Stimulated activated CD4-positive, alpha-beta T cell treated with anti-CD3 and anti-CD28 coated beads, Interleukin-2, amount 100 ng/mL, for 4 hours (primary cell): ENCODE results near the gene RTN4R.

Experiments
- DNase-seq: peaks from one replicate; pipeline ENCODE4 v3.0.0-alpha.2; 2020; ENCODE audit warnings: low read depth

The RTN4R gene

DNA sequence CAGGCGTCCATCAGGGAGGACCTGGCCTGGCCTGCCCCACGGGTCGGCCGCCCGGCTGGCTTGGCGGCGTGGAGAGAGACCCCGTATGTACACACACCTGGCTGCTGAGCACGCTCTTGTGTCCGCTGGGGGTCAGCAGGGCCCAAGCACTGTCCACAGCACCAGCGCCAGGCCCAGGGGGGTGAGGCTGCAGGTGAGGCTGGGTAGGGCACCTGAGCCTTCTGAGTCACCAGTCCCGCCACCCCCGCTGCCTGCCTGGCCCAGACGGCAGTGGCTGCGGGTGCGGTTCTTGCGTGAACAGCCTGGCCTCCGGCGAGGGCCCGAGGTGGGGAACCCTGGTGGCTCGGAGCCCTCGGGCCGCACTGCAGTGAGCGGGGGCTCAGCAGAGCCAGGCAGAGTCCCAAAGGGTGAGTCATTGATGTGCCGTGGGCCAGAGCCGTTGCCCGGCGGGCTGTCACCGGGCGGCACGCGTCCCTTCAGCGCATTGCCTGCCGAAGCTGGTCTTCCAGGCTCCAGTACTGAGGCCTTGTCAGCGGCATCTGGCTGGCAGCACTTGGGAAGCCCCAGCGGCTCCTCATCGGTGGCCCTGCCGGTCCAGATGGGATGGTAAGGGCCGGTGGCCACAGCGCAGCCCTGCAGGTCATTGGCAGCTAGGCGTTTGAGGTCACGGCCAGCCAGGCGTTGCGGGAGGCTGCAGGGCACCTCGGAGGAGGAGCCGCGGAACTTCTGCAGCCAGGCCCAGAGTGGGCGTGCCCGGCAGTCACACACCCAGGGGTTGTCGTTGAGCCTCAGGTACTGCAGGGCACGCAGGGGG, 26.3 kb downstream of the RTN4R start:
- DNase-seq, result no peak

DNA sequence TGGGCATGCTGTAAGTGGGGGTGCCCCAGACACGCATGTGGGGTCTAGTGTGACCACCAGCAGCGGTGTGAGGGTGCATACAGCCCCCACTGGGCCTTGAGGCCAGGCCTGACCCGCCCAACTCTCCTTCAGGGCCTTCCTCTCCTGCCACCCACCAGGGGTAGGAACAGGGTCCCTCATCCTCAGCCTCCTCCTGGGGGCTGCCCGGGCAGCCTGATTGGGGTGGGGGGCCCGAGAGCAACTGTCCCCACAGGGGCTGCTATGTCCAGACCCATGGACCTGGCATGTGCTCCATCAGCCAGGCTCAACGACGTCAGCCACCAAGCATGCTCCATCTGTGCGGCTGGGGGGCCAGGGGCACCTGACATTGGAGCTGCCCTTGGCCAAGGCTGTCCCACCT, 27.2 kb downstream of the RTN4R start:
- DNase-seq, result no peak

- DNase-seq, result no peak
Measured at GRCh38 chr22:20240447-20240764, 27.7 kb downstream of the RTN4R start.

DNA sequence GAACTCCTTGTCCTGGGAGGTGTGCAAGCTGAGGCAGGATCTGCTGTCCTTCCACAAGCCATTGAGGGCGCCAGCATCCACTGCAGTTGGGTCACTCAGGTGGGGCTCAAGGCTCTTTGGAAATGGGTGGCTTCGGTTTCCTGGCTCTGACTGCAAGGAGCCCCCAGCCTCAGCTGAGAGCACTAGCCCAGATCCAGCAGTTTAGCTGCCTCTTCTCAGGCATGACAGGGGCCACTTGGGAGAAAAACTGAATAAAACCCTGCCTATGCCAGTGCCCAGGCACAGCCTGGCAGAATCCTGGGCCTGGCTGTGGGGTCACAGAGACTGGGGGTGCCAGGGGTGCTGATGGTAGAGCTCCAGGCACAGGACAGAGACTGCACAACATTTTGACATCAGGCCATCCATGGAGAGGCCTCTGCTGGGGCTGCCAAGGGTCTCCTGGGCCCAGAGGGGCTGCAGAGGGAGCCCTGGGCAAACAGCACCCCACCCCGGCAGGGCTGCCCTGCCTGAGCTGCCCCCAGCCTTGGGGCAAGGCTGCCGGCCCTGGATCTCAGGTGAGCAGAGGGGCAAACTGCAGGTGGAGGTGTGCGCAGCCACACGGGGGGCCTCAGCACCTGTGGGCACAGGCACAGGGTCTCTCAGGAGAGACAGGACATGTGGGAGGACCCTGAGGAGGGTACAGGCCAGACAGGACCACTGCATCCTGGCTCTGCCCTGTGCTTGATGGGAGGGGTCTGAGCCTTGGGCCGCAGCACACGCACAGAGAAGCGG, 28.3 kb downstream of the RTN4R start:
- no peak for DNase-seq

DNA sequence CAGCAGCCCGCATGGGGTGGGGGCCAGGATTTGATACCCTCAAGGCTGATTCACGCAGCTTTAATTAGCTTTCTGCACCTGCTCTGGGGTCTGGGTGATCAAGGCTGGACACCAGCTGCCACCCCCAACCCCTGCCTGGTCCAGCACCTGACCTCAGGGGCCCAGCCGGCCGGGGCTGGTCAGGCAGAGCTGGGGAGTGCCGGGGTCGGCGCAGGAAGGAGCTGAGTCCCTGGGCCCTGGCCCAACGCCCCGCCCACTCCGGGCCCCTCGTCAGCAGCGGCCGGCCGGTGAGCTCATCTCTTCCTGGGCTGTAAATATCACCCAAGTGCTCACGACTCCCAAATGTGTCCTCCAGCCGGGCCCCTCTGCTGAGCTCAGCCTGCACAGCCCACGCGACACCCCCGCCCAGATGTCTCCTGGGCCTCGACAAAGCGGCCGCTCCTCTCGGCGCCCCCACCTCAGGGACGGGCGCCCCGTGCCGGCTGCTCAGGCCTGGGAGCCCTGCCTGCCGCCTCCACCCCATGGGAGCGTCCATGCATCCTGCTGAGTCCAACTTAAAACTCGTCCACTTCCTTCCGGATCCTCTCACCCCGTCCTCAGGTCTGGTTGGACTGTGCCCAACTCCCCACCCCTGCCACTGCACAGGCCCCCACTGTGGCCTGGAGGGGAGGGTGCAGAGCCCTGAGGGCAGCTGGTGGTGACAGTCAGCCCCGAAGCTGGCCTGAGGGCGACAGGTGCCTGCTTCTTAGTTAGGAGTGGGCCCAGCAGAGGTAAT, 29.0 kb downstream of the RTN4R start:
- DNase-seq, result no peak

GRCh38 chr22:20238536-20238900, 29.6 kb downstream of the RTN4R start:
- no peak for DNase-seq

- DNase-seq, result no peak
Measured at GRCh38 chr22:20237480-20238440, 30.4 kb downstream of the RTN4R start.

- DNase-seq, result no peak
Measured at GRCh38 chr22:20236052-20236717, 31.9 kb downstream of the RTN4R start.

DNA sequence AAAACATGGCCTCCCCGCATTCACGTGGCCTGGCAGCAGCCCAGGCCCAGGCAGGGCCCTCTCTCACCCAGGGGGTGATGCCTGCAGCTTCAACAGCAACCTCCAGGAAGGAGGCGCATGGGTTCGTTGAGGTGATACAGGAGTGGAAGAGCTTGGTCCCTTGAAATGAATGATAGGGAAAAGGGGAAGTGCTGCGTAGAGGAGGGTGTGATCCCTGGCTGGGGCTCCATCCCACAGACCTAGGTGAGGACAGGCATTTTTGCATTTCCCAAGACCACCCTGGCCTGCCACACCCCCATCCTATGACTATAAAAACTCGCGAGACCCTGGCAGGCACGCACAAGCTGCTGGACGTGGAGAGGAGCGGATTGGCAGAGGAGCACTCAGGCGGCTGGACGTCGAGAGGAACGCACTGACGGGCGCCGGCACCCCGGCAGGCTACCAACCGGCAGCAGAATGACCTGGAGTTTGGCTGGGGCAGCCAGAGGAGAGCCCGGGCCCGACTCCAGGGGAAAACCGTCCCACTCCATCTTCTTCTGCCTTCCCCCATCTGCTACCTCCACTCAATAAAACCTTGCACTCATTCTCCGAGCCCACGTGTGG, 32.6 kb downstream of the RTN4R start:
- DNase-seq, result no peak

DNA sequence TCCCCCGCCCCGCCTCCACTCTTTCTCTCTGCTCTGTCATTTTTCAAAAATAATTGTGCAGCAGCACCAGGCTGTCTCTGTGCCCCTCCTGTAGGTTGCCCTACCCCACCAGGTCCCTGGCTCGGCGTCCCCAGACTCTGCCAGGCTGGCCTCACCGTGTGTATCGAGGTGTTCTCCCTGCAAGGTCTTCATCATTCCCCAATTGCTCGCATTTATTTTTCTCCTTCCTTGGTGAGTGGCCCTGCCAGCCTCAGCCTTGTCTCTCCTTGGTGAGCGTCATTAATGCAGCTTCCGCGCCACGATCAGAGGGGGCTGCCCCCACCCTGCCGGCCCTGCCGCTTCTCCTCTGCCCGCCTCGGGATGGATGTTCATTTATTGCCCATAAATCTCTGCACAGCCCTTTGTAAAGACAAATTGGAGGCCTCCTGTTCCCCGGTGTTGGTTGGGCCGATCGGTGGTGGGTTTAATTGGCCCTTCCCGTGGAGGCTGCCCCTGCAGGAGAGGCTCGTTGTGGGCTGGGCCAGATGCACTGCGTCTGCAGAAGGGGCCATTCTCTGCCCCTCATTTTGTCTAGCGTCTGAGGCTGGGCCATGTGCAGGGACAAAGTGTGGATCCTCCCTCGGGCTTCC, 33.2 kb downstream of the RTN4R start:
- no peak for DNase-seq

DNA sequence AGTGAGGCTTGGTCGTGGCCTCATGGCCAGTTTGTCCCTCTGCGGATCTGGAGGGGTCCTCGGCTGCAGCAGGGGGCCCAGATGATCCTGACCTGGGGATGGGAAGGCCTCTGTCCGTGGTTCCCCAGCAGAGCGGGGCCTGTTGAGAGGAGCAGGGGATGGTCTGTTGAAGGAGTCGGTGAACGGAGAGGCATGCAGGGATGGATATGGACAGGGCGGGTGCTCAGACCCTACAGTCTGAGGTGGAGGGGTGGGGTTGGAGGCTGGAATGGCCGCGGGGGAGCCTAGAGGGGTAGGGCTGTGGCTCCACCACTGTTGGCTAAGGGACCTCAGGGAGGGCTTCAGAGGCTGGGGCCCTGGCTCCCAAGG, 33.8 kb downstream of the RTN4R start:
- no peak for DNase-seq

DNA sequence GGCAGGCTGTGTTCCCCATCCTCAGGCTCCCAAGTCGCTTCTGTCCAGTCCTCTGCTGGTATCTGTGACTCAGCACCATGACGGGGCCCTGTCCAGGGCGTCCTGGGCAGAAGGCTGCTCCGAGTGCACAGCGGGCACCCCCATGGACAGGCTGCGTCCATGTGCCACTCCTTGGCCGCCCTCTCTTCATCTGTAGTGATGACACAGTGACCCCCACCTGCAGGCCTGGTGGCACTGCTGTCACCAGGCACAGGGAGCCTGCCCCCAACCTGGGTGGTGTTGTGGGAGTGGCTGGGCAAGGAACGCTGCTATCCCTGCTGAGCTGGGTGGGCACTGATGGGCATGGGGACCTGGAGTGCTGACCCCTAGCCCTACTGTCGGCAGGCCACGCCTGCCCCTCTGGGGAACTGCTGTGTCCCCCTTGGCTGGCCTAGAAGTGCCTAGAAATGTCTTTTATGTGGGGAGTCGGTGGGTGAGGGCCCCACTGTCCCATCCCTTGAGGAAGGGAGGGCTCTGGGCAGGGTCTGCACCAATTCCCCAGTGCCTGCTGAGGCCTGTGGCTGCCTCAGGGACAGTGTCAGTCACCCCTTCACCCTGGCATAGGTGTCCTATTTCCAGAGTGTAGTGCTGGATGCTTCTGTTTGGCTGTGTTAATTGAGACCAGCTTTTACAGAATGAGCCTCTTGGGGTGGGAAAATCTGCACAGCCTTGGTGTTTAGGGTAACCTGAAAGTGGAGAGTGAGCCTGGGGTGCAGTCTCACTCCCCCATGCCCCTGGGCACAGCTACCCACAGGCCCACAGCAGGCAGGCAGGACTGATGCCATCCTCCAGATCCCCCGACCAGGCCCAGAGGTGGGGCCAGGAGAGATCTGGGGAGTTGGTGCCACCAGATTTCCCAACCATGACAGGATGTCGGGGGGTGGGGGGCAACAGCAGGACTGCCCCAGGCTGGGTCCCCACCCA, 34.5 kb downstream of the RTN4R start:
- no peak for DNase-seq

DNA sequence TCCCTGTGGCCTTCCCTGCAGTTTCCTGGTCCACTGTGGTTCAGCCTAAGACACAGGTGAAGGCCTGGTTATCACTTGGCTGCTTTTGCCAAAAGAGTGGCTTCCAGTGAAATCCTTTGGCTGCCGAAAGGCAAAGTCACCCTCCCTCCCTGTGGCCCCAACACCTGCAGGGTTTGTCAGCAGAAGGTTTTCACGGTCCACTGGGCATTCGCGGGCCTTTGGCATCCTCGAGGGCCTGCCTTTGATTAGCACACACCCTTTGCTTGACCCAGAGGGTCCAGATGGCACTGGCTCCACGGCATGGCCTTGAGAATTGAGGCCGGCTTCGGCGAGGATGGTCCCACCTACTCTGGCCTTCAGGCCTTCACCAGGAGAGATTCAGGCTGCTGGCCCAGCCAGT, 35.3 kb downstream of the RTN4R start:
- DNase-seq, result no peak

GRCh38 chr22:20232237-20232598, 35.9 kb downstream of the RTN4R start:
- DNase-seq, result no peak

- DNase-seq, result no peak
Measured at GRCh38 chr22:20231514-20232236, 36.4 kb downstream of the RTN4R start.

DNA sequence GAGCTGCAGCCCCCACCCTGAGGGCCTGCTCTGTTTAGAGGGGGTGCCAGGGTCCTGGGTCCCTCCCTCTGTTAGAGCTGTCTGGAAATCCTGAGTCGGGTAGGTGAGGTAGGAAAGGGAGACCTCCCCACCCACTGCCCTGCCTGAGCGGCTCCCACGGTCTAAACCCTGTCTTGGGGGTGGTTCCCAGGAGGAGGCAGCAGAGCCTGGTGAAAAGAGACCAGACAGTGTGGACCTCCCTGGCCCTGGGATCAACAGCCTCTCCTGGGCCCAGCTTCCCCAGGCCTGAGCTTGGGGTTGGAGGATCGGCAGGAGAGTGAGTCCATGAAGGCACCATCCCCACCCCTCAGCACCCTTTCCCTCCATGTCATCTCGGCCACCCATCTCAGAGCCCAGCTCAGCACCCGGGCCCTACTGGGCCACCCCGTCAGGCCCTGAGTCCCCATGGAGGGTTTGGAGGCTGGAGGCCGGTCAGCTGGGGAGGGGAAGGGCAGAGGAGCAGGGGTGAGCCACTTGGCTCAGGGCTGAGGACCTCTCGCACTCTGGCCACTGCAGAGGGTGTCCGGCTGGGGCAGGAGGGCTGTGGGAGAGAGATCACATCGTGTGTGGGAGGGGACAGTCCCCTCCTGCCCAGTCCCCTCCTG, 37.2 kb downstream of the RTN4R start:
- DNase-seq, result no peak

GRCh38 chr22:20229916-20230775, 38.0 kb downstream of the RTN4R start:
- no peak for DNase-seq
